ENCODE results near the gene MCU.

The MCU gene

GRCh38 chr10:72850861-72851260, 158.9 kb downstream of the MCU start:
- no peak overlapping the region for H3K4me2 ChIP-seq
- H3K27ac ChIP-seq: no peak overlapping the region
- no peaks in the 10 kb centered on the region for H3K36me3 ChIP-seq (ENCODE audit: insufficient read depth)
- H4K20me1 ChIP-seq (ENCODE audit: insufficient read depth): no peaks in the 10 kb centered on the region
- H3K79me2 ChIP-seq (ENCODE audit: insufficient read depth, low read depth): no peaks in the 10 kb centered on the region
- H3K27me3 ChIP-seq (ENCODE audit: insufficient read depth, low read depth): no peaks in the 10 kb centered on the region
- H3K9ac ChIP-seq: no peak overlapping the region
- H2AFZ ChIP-seq (ENCODE audit: low read depth): no peak overlapping the region
- H3K4me3 ChIP-seq (IDR thresholded peaks at IDR 0.05; ENCODE audit: insufficient read depth, low read depth, low read length): no peak overlapping the region
- TF ChIP-seq, protein P1, sequence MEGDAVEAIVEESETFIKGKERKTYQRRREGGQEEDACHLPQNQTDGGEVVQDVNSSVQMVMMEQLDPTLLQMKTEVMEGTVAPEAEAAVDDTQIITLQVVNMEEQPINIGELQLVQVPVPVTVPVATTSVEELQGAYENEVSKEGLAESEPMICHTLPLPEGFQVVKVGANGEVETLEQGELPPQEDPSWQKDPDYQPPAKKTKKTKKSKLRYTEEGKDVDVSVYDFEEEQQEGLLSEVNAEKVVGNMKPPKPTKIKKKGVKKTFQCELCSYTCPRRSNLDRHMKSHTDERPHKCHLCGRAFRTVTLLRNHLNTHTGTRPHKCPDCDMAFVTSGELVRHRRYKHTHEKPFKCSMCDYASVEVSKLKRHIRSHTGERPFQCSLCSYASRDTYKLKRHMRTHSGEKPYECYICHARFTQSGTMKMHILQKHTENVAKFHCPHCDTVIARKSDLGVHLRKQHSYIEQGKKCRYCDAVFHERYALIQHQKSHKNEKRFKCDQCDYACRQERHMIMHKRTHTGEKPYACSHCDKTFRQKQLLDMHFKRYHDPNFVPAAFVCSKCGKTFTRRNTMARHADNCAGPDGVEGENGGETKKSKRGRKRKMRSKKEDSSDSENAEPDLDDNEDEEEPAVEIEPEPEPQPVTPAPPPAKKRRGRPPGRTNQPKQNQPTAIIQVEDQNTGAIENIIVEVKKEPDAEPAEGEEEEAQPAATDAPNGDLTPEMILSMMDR (conservative IDR thresholded peaks at IDR 0.05; ENCODE audit: low read depth, low read length): no peak
- H3K4me1 ChIP-seq (ENCODE audit: low read depth, poor library complexity, severe bottlenecking): no peaks in the 10 kb centered on the region

DNA sequence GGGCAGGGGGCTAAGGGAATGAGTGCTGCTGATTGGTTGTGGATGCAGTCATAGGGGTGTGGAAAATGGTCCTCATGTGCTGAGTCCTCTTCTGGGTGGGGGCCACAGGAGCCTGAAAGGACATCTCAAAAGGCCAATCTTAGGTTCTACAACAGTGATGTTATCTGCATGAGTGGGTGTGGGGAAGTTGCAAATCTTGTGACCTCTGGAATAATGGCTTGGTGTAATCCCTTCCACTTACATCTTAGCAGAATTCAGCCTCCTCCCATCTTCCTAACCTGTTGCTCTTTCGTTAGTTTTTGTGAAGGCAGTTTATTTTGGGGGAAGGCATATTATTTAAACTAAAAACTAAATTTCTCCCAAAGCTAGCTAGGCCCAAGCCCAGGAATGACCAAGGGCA, 159.6 kb downstream of the MCU start:
- Histone ChIP-seq H3K36me3 (ENCODE audit: insufficient read depth) (no peaks in the 10 kb centered on the region), H3K4me3 (IDR thresholded peaks at IDR 0.05; ENCODE audit: insufficient read depth, low read depth, low read length) (no peak overlapping the region)

GRCh38 chr10:72852508-72852907, 160.6 kb downstream of the MCU start:
- Histone ChIP-seq H4K20me1 (ENCODE audit: insufficient read depth) (no peaks in the 10 kb centered on the region), H3K4me1 (ENCODE audit: low read depth, poor library complexity, severe bottlenecking) (no peaks in the 10 kb centered on the region), H3K27ac (no peak overlapping the region), H3K27me3 (ENCODE audit: insufficient read depth, low read depth) (no peaks in the 10 kb centered on the region), H3K79me2 (ENCODE audit: insufficient read depth, low read depth) (no peaks in the 10 kb centered on the region), H2AFZ (ENCODE audit: low read depth) (no peak overlapping the region), H3K9ac (no peak overlapping the region), H3K36me3 (ENCODE audit: insufficient read depth) (no peaks in the 10 kb centered on the region), H3K4me3 (IDR thresholded peaks at IDR 0.05; ENCODE audit: insufficient read depth, low read depth, low read length) (no peak overlapping the region), H3K4me2 (no peak overlapping the region)
- TF ChIP-seq, protein P1 (conservative IDR thresholded peaks at IDR 0.05; ENCODE audit: low read depth, low read length): no peak

More for the DNA sequence above, 159.6 kb downstream of the MCU start:
- Histone ChIP-seq H3K4me1 (ENCODE audit: low read depth, poor library complexity, severe bottlenecking) (no peaks in the 10 kb centered on the region), H3K27me3 (ENCODE audit: insufficient read depth, low read depth) (no peaks in the 10 kb centered on the region), H3K27ac (no peak overlapping the region), H3K4me2 (no peak overlapping the region), H4K20me1 (ENCODE audit: insufficient read depth) (no peaks in the 10 kb centered on the region), H3K79me2 (ENCODE audit: insufficient read depth, low read depth) (no peaks in the 10 kb centered on the region), H3K9ac (no peak overlapping the region), H2AFZ (ENCODE audit: low read depth) (no peak overlapping the region)
- TF ChIP-seq, protein P1 (conservative IDR thresholded peaks at IDR 0.05; ENCODE audit: low read depth, low read length): no peak

GRCh38 chr10:72855129-72855528, 163.2 kb downstream of the MCU start:
- Histone ChIP-seq H3K4me1 (ENCODE audit: low read depth, poor library complexity, severe bottlenecking) (no peaks in the 10 kb centered on the region), H3K4me3 (IDR thresholded peaks at IDR 0.05; ENCODE audit: insufficient read depth, low read depth, low read length) (no peak overlapping the region), H4K20me1 (ENCODE audit: insufficient read depth) (no peaks in the 10 kb centered on the region), H3K4me2 (no peak overlapping the region), H3K27ac (no peak overlapping the region), H3K9ac (no peak overlapping the region), H3K79me2 (ENCODE audit: insufficient read depth, low read depth) (no peaks in the 10 kb centered on the region), H3K27me3 (ENCODE audit: insufficient read depth, low read depth) (no peaks in the 10 kb centered on the region), H3K36me3 (ENCODE audit: insufficient read depth) (no peaks in the 10 kb centered on the region), H2AFZ (ENCODE audit: low read depth) (no peak overlapping the region)
- TF ChIP-seq, protein P1 (conservative IDR thresholded peaks at IDR 0.05; ENCODE audit: low read depth, low read length): no peak

All from KMS-11 (cell line).